Keratinocyte (primary cell): ENCODE results near the gene CCDC171. TPM values are rescaled to one million over a fixed set of nuclear protein-coding genes. Genes with fewer than 3 reads are reported as not detected.

Experiments
- DNase-seq: peaks from one replicate; pipeline ENCODE4 v3.0.0-alpha.2; 2011; ENCODE audit warnings: low read depth, missing footprints, low spot score
- FAIRE-seq: peaks from 2 replicates; lab custom pipeline; 2011; peaks lifted over from hg19 to GRCh38; lab: Jason Lieb, UNC
- H2AFZ ChIP-seq: 2 replicates; pipeline ENCODE4 v1.6.0; 2012; ENCODE audit warnings: low read length, control low read depth, inconsistent platforms; ENCODE audit not compliant: control insufficient read depth
- H3K27ac ChIP-seq: 2 replicates; pipeline ENCODE4 v1.5.1; 2011; ENCODE audit warnings: low read length; ENCODE audit not compliant: control insufficient read depth, insufficient read depth
- H3K27me3 ChIP-seq: 3 replicates; pipeline ENCODE4 v1.6.0; 2011; ENCODE audit warnings: low read length; ENCODE audit not compliant: control insufficient read depth, insufficient read depth; ENCODE audit errors: extremely low read depth
- H3K36me3 ChIP-seq, 2 experiments: 2 replicates in 1 of 2; 3 replicates in 1 of 2; pipeline ENCODE4 v1.5.1; 2011; ENCODE audit warnings: low read length in 2 of 2, mild to moderate bottlenecking in 1 of 2; ENCODE audit not compliant: control insufficient read depth in 2 of 2, insufficient read depth in 2 of 2; ENCODE audit errors: extremely low read depth in 1 of 2
- H3K4me1 ChIP-seq: 3 replicates; pipeline ENCODE4 v1.5.1; 2011; ENCODE audit warnings: low read length; ENCODE audit not compliant: control insufficient read depth, insufficient read depth; ENCODE audit errors: extremely low read depth
- H3K4me2 ChIP-seq: 3 replicates; pipeline ENCODE4 v1.6.0; 2011; ENCODE audit warnings: low read depth, low read length; ENCODE audit not compliant: control insufficient read depth, insufficient read depth; ENCODE audit errors: extremely low read depth
- H3K4me3 ChIP-seq, 3 experiments: fragments of 200-600 bp in 1 of 3; sonication (generic) in 1 of 3; 2 replicates in 2 of 3; 3 replicates in 1 of 3; pipeline ENCODE4 v1.5.1; 2011 to 2016; ENCODE audit warnings: low read length in 3 of 3, mild to moderate bottlenecking in 3 of 3, control low read depth in 2 of 3, inconsistent platforms in 1 of 3, low read depth in 1 of 3, mixed read lengths in 1 of 3, mixed run types in 1 of 3, moderate library complexity in 1 of 3; ENCODE audit not compliant: control insufficient read depth in 2 of 3, insufficient read depth in 2 of 3; ENCODE audit errors: extremely low read depth in 1 of 3
- H3K79me2 ChIP-seq: 2 replicates; pipeline ENCODE4 v1.6.0; 2012; ENCODE audit warnings: low read length; ENCODE audit not compliant: control insufficient read depth, insufficient read depth
- H3K9ac ChIP-seq: 3 replicates; pipeline ENCODE4 v1.6.0; 2011; ENCODE audit warnings: low read length; ENCODE audit not compliant: control insufficient read depth, insufficient read depth; ENCODE audit errors: extremely low read depth
- H3K9me1 ChIP-seq: 3 replicates; pipeline ENCODE4 v1.6.0; 2011; ENCODE audit warnings: low read length; ENCODE audit not compliant: control insufficient read depth, insufficient read depth; ENCODE audit errors: extremely low read depth
- H3K9me3 ChIP-seq: 2 replicates; pipeline ENCODE4 v1.5.1; 2012; ENCODE audit warnings: low read depth, low read length; ENCODE audit not compliant: control insufficient read depth
- H4K20me1 ChIP-seq: 3 replicates; pipeline ENCODE4 v1.6.0; 2011; ENCODE audit warnings: low read length; ENCODE audit not compliant: control insufficient read depth, insufficient read depth; ENCODE audit errors: extremely low read depth
- EZH2 ChIP-seq: IDR thresholded peaks from one replicate; pipeline ENCODE4 v1.6.1; 2012; ENCODE audit warnings: inconsistent platforms, mild to moderate bottlenecking, low read length, moderate library complexity
- dilution Hi-C: fragments of 300-500 bp; cut with MboI; formaldehyde crosslinking; loops from one replicate; pipeline ENCODE4 v1.7.0; 2020; ENCODE audit warnings: low sequenced_read_pairs; ENCODE audit not compliant: extremely low pct_ligation_motif_present
- polyA plus RNA-seq, 5 experiments: library from polyadenylated mRNA; depleted of rRNA in 3 of 5; stranded (reverse) in 3 of 5; stranded (forward) in 1 of 5; unstranded in 1 of 5; fragments of >200 nt; gene quantifications; 1 replicate in 1 of 5; 2 replicates in 3 of 5; 3 replicates in 1 of 5; pipeline versions ENCODE4 v1.2.1 to v1.2.3, GENCODE V29; 2011 to 2012; ENCODE audit warnings: missing spikeins in 2 of 5, low read depth in 1 of 5, low replicate concordance in 1 of 5
- TF ChIP-seq, protein P1 (sequence below), 3 experiments: IDR thresholded peaks in 1 of 3; conservative IDR thresholded peaks in 1 of 3; optimal IDR thresholded peaks in 1 of 3; 2 replicates in 2 of 3; 3 replicates in 1 of 3; pipeline versions ENCODE3 to v1.5.1; 2011; ENCODE audit warnings: low read length in 3 of 3, mild to moderate bottlenecking in 3 of 3, moderate library complexity in 2 of 3, control low read depth in 1 of 3, inconsistent platforms in 1 of 3; ENCODE audit not compliant: insufficient read depth in 2 of 3; ENCODE audit errors: extremely low read depth in 1 of 3

CCDC171 gene
- polyA plus RNA-seq, 1 donor (not counting 4 experiments of a cell fraction or from before 2014, with no cell fraction given), result 0.46 TPM

- H3K4me3 ChIP-seq, result no peak overlapping the region
- no peak overlapping the region for H3K4me2 ChIP-seq
- H3K27ac ChIP-seq, result no peak overlapping the region
- H3K9me3 ChIP-seq, result no peaks in the 10 kb centered on the region
- dilution Hi-C loops, result no loop called here
- H3K9me1 ChIP-seq, result no peaks in the 10 kb centered on the region
- no peak for FAIRE-seq
- no peaks in the 10 kb centered on the region for H3K36me3 ChIP-seq
- no peaks in the 10 kb centered on the region for H3K4me1 ChIP-seq
- no peaks in the 10 kb centered on the region for H3K27me3 ChIP-seq
- no peak for TF ChIP-seq EZH2
- TF ChIP-seq, protein P1, sequence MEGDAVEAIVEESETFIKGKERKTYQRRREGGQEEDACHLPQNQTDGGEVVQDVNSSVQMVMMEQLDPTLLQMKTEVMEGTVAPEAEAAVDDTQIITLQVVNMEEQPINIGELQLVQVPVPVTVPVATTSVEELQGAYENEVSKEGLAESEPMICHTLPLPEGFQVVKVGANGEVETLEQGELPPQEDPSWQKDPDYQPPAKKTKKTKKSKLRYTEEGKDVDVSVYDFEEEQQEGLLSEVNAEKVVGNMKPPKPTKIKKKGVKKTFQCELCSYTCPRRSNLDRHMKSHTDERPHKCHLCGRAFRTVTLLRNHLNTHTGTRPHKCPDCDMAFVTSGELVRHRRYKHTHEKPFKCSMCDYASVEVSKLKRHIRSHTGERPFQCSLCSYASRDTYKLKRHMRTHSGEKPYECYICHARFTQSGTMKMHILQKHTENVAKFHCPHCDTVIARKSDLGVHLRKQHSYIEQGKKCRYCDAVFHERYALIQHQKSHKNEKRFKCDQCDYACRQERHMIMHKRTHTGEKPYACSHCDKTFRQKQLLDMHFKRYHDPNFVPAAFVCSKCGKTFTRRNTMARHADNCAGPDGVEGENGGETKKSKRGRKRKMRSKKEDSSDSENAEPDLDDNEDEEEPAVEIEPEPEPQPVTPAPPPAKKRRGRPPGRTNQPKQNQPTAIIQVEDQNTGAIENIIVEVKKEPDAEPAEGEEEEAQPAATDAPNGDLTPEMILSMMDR (optimal IDR thresholded peaks at IDR 0.05 in 1 of 3, IDR thresholded peaks at IDR 0.05 in 1 of 3, conservative IDR thresholded peaks at IDR 0.05 in 1 of 3; ENCODE audit: extremely low read depth in 1 of 3, insufficient read depth in 2 of 3, low read length in 3 of 3), result no peak
- no peak overlapping the region for H2AFZ ChIP-seq
- H3K9ac ChIP-seq, result no peak overlapping the region
- no peak for DNase-seq
- H3K79me2 ChIP-seq, result no peaks in the 10 kb centered on the region
- H4K20me1 ChIP-seq, result no peaks in the 10 kb centered on the region
Observed at GRCh38 chr9:15942831-15943424, 390.1 kb downstream of the CCDC171 start.

GRCh38 chr9:15944341-15944740 lies 391.5 kb downstream of the CCDC171 start:
- Histone ChIP-seq H3K4me3 (no peak overlapping the region), H3K27me3 (no peaks in the 10 kb centered on the region)

More at GRCh38 chr9:15944341-15944740, 391.5 kb downstream of the CCDC171 start:
- DNase-seq (no peak), FAIRE-seq (no peak)
- no peak overlapping the region for H3K4me2 ChIP-seq
- dilution Hi-C loops, result no loop called here
- TF ChIP-seq, protein P1 (optimal IDR thresholded peaks at IDR 0.05 in 1 of 3, IDR thresholded peaks at IDR 0.05 in 1 of 3, conservative IDR thresholded peaks at IDR 0.05 in 1 of 3; ENCODE audit: extremely low read depth in 1 of 3, insufficient read depth in 2 of 3, low read length in 3 of 3), result no peak
- no peak for TF ChIP-seq EZH2
- no peaks in the 10 kb centered on the region for H4K20me1 ChIP-seq
- H3K9me1 ChIP-seq, result no peaks in the 10 kb centered on the region
- no peaks in the 10 kb centered on the region for H3K36me3 ChIP-seq
- H3K9ac ChIP-seq, result no peak overlapping the region
- H2AFZ ChIP-seq, result no peak overlapping the region
- H3K79me2 ChIP-seq, result no peaks in the 10 kb centered on the region
- no peaks in the 10 kb centered on the region for H3K9me3 ChIP-seq
- H3K27ac ChIP-seq, result no peak overlapping the region
- H3K4me1 ChIP-seq, result no peaks in the 10 kb centered on the region
